HCT116 (cell line): ENCODE data around the gene LGR6. TPM values are rescaled to one million over a fixed set of nuclear protein-coding genes. Genes with fewer than 3 reads are reported as not detected.

Experiments
- ATAC-seq: fragments of 200-7000 bp; cut with Tn5 transposase; 2 replicates; pipeline ENCODE4 v1.9.1; 2020; ENCODE audit warnings: mild to moderate bottlenecking, moderate library complexity
- BruUV-seq: library from RNA; stranded (reverse); fragments of 400-500 nt; replicated peaks from 2 replicates; lab custom pipeline; 2021; lab: Mats Ljungman, UMichigan
- CTCF ChIA-PET: fragments of 300-600 bp; sonication (Branson Sonifier 250); formaldehyde crosslinking; loops from one replicate; lab custom pipeline; 2021; ENCODE audit warnings: antibody characterized with exemption; lab: Charles Lee
- POLR2A ChIA-PET: fragments of 300-600, 350-600 bp; sonication (Branson Sonifier 250); formaldehyde crosslinking; loops from one replicate; lab custom pipeline; 2021; ENCODE audit warnings: antibody characterized with exemption; lab: Charles Lee
- RAD21 ChIA-PET, 2 experiments: fragments of 300-600 bp; sonication (Branson Sonifier 250); formaldehyde crosslinking; loops; one replicate each; lab custom pipeline; 2023; ENCODE audit warnings: low total read pairs in 2 of 2; ENCODE audit not compliant: uncharacterized antibody in 2 of 2, unreplicated experiment in 2 of 2, low non-redundant PET in 1 of 2; lab: Charles Lee
- DNase-seq: peaks from one replicate; pipeline ENCODE4 v3.0.0-alpha.2; 2010; ENCODE audit warnings: low read depth, low spot score
- H2AFZ ChIP-seq: fragments of 200-600 bp; shearing (Covaris generic), sonication (generic); 2 replicates; pipeline ENCODE4 v1.6.1; 2017; ENCODE audit warnings: low read depth, mixed run types, mixed read lengths, antibody characterized with exemption, low read length; ENCODE audit not compliant: poor library complexity, severe bottlenecking
- H3K27ac ChIP-seq: 2 replicates; pipeline ENCODE4 v1.5.1; 2012; ENCODE audit warnings: low read depth, low read length
- H3K27me3 ChIP-seq: fragments of 200-600 bp; sonication (generic); 2 replicates; pipeline ENCODE4 v1.6.1; 2016; ENCODE audit warnings: mixed run types, low read length, mixed read lengths; ENCODE audit not compliant: insufficient read depth
- H3K36me3 ChIP-seq, 2 experiments: fragments of 200-500 bp in 1 of 2; fragments of 200-600 bp in 1 of 2; sonication (Bioruptor generic) in 1 of 2; sonication (generic) in 1 of 2; 2 replicates each; pipeline versions ENCODE4 v1.5.1 to v1.6.1; 2014 to 2016; ENCODE audit warnings: low read length in 2 of 2, inconsistent platforms in 1 of 2, mixed read lengths in 1 of 2, mixed run types in 1 of 2; ENCODE audit not compliant: insufficient read depth in 2 of 2, control insufficient read depth in 1 of 2
- H3K4me1 ChIP-seq, 2 experiments: fragments of 200-600 bp in 1 of 2; sonication (generic) in 1 of 2; 2 replicates each; pipeline versions ENCODE4 v1.5.1 to v1.6.1; 2012 to 2017; ENCODE audit warnings: low read length in 2 of 2, inconsistent platforms in 1 of 2, mild to moderate bottlenecking in 1 of 2, mixed read lengths in 1 of 2, mixed run types in 1 of 2, moderate library complexity in 1 of 2; ENCODE audit not compliant: insufficient read depth in 2 of 2, control insufficient read depth in 1 of 2
- H3K4me2 ChIP-seq: fragments of 200-600 bp; sonication (generic); 2 replicates; pipeline ENCODE4 v1.6.1; 2017; ENCODE audit warnings: mixed run types, low read length, mixed read lengths
- H3K4me3 ChIP-seq, 2 experiments: fragments of 200-600 bp in 1 of 2; sonication (generic) in 1 of 2; replicated peaks in 1 of 2; 2 replicates each; pipeline ENCODE4 v1.5.1; 2011 to 2016; ENCODE audit warnings: low read length in 2 of 2, control low read depth in 1 of 2, low read depth in 1 of 2, mild to moderate bottlenecking in 1 of 2, mixed read lengths in 1 of 2, mixed run types in 1 of 2
- H3K79me2 ChIP-seq: fragments of 200-600 bp; sonication (generic); 2 replicates; pipeline ENCODE4 v1.6.1; 2017; ENCODE audit warnings: mild to moderate bottlenecking, mixed run types, low read length, moderate library complexity, mixed read lengths; ENCODE audit not compliant: insufficient read depth
- H3K9ac ChIP-seq: fragments of 200-600 bp; sonication (generic); 2 replicates; pipeline ENCODE4 v1.6.1; 2016; ENCODE audit warnings: low read length, mixed read lengths
- H3K9me2 ChIP-seq: fragments of 200-600 bp; sonication (generic), shearing (Covaris generic); 2 replicates; pipeline ENCODE4 v1.6.1; 2017; ENCODE audit warnings: mixed run types, mild to moderate bottlenecking, moderate library complexity; ENCODE audit not compliant: insufficient read depth
- H3K9me3 ChIP-seq, 2 experiments: fragments of 200-500 bp in 1 of 2; fragments of 200-600 bp in 1 of 2; sonication (Bioruptor generic) in 1 of 2; sonication (generic) in 1 of 2; 2 replicates each; pipeline ENCODE4 v1.6.1; 2014 to 2017; ENCODE audit warnings: low read length in 2 of 2, mixed read lengths in 2 of 2, inconsistent platforms in 1 of 2, low read depth in 1 of 2, mild to moderate bottlenecking in 1 of 2, mixed run types in 1 of 2, moderate library complexity in 1 of 2; ENCODE audit not compliant: control insufficient read depth in 1 of 2, insufficient read depth in 1 of 2
- H4K20me1 ChIP-seq: fragments of 200-600 bp; sonication (generic), shearing (Covaris generic); 2 replicates; pipeline ENCODE4 v1.6.1; 2017; ENCODE audit warnings: mixed run types, mild to moderate bottlenecking, moderate library complexity; ENCODE audit not compliant: insufficient read depth
- ATF3 ChIP-seq: IDR thresholded peaks from 2 replicates; pipeline ENCODE4 v1.6.1; 2012
- CBX3 ChIP-seq: IDR thresholded peaks from 2 replicates; pipeline ENCODE4 v1.6.1; 2012; ENCODE audit warnings: low read depth
- CTCF ChIP-seq, 3 experiments: fragments of 200-600 bp in 1 of 3; sonication (generic) in 1 of 3; IDR thresholded peaks in 2 of 3; conservative IDR thresholded peaks in 1 of 3; 2 replicates each; pipeline ENCODE4 v1.5.1; 2012 to 2017; ENCODE audit warnings: low read depth in 2 of 3, low read length in 2 of 3, antibody characterized with exemption in 1 of 3, borderline replicate concordance in 1 of 3, control low read depth in 1 of 3, mild to moderate bottlenecking in 1 of 3, mixed read lengths in 1 of 3, mixed run types in 1 of 3, moderate library complexity in 1 of 3; ENCODE audit not compliant: insufficient read depth in 1 of 3
- EGR1 ChIP-seq: IDR thresholded peaks from 2 replicates; pipeline ENCODE4 v1.6.1; 2012; ENCODE audit warnings: low read depth
- ELF1 ChIP-seq: IDR thresholded peaks from 2 replicates; pipeline ENCODE4 v1.6.1; 2012; ENCODE audit warnings: low read depth, borderline replicate concordance
- EZH2 ChIP-seq: fragments of 200-600 bp; sonication (generic); IDR thresholded peaks from 2 replicates; pipeline ENCODE4 v1.6.1; 2017; ENCODE audit warnings: antibody characterized with exemption, mixed run types
- EZH2phosphoT487 ChIP-seq: fragments of 200-600 bp; IDR thresholded peaks from 2 replicates; pipeline ENCODE4 v1.6.1; 2018; ENCODE audit warnings: antibody characterized with exemption, borderline replicate concordance
- FOSL1 ChIP-seq: IDR thresholded peaks from 2 replicates; pipeline ENCODE4 v1.6.1; 2012; ENCODE audit warnings: low read depth
- POLR2AphosphoS5 ChIP-seq: IDR thresholded peaks from 2 replicates; pipeline ENCODE4 v1.6.1; 2011; ENCODE audit warnings: mild to moderate bottlenecking, low read depth, low read length, moderate library complexity
- RAD21 ChIP-seq: IDR thresholded peaks from 2 replicates; pipeline ENCODE4 v1.6.1; 2012; ENCODE audit warnings: low read depth, mild to moderate bottlenecking
- SIN3A ChIP-seq: IDR thresholded peaks from 2 replicates; pipeline ENCODE4 v1.6.1; 2012; ENCODE audit warnings: low read depth
- SP1 ChIP-seq: IDR thresholded peaks from 2 replicates; pipeline ENCODE4 v1.6.1; 2012; ENCODE audit warnings: low read depth
- SRF ChIP-seq: IDR thresholded peaks from 2 replicates; pipeline ENCODE4 v1.6.1; 2012; ENCODE audit warnings: low read depth
- YY1 ChIP-seq: IDR thresholded peaks from 2 replicates; pipeline ENCODE4 v1.6.1; 2011; ENCODE audit warnings: low read length, low read depth, moderate library complexity, mild to moderate bottlenecking; ENCODE audit not compliant: insufficient replicate concordance; ENCODE audit errors: extremely low read depth
- ZFX ChIP-seq: fragments of 450-650 bp; IDR thresholded peaks from 2 replicates; pipeline ENCODE4 v1.6.1; 2017
- ZNF274 ChIP-seq: fragments of 200-500 bp; sonication (Bioruptor generic); IDR thresholded peaks from 2 replicates; pipeline ENCODE4 v1.6.1; 2014; ENCODE audit warnings: mild to moderate bottlenecking, low read depth, low read length, inconsistent platforms
- intact Hi-C: fragments of 100-400 bp; cut with micrococcal nuclease; formaldehyde crosslinking; loops from 2 replicates; pipeline ENCODE4 v1.10.0; 2022
- total RNA-seq: library from RNA; stranded (reverse); gene quantifications from one replicate; pipeline ENCODE4 v1.2.1, GENCODE V29; 2021; ENCODE audit not compliant: unreplicated experiment
- TF ChIP-seq, protein P1 (sequence below): IDR thresholded peaks from 2 replicates; pipeline ENCODE4 v1.6.1; 2011; ENCODE audit warnings: mild to moderate bottlenecking, low read length, moderate library complexity; ENCODE audit not compliant: insufficient replicate concordance; ENCODE audit errors: extremely low read depth
- TF ChIP-seq, protein P2 (sequence below): IDR thresholded peaks from 2 replicates; pipeline ENCODE4 v1.6.1; 2012
- TF ChIP-seq, protein P3 (sequence below): IDR thresholded peaks from 2 replicates; pipeline ENCODE4 v1.6.1; 2012; ENCODE audit warnings: low read depth

The LGR6 gene
- total RNA-seq, 1 experiment from 2014 or later: 0.20 TPM

- H3K9ac ChIP-seq: no peak overlapping the region
- H3K9me2 ChIP-seq: no peaks in the 10 kb centered on the region
- H4K20me1 ChIP-seq: no peaks in the 10 kb centered on the region
- H3K27me3 ChIP-seq: no peaks in the 10 kb centered on the region
- H3K4me1 ChIP-seq: peaks cover 10% of the 10 kb centered on the region in 2 experiments; a peak in 3 of 4 replicates
- H3K9me3 ChIP-seq: no peaks in the 10 kb centered on the region
- intact Hi-C loops: no loop called here
- ChIA-PET POLR2A (no interaction called here), RAD21 (no interaction called here), CTCF (interaction anchor here (2.8 kb wide), 1 partner anchor 8 kb away, joined by 9 read pairs; no protein-coding TSS in a partner anchor)
- DNase-seq (no peak), ATAC-seq (no peak)
- H3K36me3 ChIP-seq: no peaks in the 10 kb centered on the region
- no peak overlapping the region for H3K27ac ChIP-seq
- H3K79me2 ChIP-seq: no peaks in the 10 kb centered on the region
- H3K4me2 ChIP-seq: no peak overlapping the region
- no peak overlapping the region for H3K4me3 ChIP-seq
- no peak overlapping the region for H2AFZ ChIP-seq
- no TSS peak for BruUV-seq
- no peak for TF ChIP-seq ELF1
- TF ChIP-seq, protein P1, sequence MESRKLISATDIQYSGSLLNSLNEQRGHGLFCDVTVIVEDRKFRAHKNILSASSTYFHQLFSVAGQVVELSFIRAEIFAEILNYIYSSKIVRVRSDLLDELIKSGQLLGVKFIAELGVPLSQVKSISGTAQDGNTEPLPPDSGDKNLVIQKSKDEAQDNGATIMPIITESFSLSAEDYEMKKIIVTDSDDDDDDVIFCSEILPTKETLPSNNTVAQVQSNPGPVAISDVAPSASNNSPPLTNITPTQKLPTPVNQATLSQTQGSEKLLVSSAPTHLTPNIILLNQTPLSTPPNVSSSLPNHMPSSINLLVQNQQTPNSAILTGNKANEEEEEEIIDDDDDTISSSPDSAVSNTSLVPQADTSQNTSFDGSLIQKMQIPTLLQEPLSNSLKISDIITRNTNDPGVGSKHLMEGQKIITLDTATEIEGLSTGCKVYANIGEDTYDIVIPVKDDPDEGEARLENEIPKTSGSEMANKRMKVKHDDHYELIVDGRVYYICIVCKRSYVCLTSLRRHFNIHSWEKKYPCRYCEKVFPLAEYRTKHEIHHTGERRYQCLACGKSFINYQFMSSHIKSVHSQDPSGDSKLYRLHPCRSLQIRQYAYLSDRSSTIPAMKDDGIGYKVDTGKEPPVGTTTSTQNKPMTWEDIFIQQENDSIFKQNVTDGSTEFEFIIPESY: no peak
- TF ChIP-seq EGR1: no peak
- TF ChIP-seq, protein P2, sequence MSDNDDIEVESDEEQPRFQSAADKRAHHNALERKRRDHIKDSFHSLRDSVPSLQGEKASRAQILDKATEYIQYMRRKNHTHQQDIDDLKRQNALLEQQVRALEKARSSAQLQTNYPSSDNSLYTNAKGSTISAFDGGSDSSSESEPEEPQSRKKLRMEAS: no peak
- no peak for TF ChIP-seq RAD21
- TF ChIP-seq YY1: no peak
- no peak for TF ChIP-seq FOSL1
- no peak for TF ChIP-seq SRF
- TF ChIP-seq CTCF (IDR thresholded peaks at IDR 0.05 in 2 of 3, conservative IDR thresholded peaks at IDR 0.05 in 1 of 3; ENCODE audit: borderline replicate concordance in 1 of 3, insufficient read depth in 1 of 3, low read depth in 2 of 3, low read length in 2 of 3): no peak
- TF ChIP-seq SP1: no peak
- TF ChIP-seq, protein P3, sequence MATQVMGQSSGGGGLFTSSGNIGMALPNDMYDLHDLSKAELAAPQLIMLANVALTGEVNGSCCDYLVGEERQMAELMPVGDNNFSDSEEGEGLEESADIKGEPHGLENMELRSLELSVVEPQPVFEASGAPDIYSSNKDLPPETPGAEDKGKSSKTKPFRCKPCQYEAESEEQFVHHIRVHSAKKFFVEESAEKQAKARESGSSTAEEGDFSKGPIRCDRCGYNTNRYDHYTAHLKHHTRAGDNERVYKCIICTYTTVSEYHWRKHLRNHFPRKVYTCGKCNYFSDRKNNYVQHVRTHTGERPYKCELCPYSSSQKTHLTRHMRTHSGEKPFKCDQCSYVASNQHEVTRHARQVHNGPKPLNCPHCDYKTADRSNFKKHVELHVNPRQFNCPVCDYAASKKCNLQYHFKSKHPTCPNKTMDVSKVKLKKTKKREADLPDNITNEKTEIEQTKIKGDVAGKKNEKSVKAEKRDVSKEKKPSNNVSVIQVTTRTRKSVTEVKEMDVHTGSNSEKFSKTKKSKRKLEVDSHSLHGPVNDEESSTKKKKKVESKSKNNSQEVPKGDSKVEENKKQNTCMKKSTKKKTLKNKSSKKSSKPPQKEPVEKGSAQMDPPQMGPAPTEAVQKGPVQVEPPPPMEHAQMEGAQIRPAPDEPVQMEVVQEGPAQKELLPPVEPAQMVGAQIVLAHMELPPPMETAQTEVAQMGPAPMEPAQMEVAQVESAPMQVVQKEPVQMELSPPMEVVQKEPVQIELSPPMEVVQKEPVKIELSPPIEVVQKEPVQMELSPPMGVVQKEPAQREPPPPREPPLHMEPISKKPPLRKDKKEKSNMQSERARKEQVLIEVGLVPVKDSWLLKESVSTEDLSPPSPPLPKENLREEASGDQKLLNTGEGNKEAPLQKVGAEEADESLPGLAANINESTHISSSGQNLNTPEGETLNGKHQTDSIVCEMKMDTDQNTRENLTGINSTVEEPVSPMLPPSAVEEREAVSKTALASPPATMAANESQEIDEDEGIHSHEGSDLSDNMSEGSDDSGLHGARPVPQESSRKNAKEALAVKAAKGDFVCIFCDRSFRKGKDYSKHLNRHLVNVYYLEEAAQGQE: no peak
- TF ChIP-seq EZH2phosphoT487: no peak
- TF ChIP-seq SIN3A: no peak
- TF ChIP-seq POLR2AphosphoS5: no peak
- no peak for TF ChIP-seq ATF3
- no peak for TF ChIP-seq ZFX
- no peak for TF ChIP-seq CBX3
- TF ChIP-seq EZH2: no peak
- no peak for TF ChIP-seq ZNF274
Measured at GRCh38 chr1:202162418-202163280, 30.9 kb upstream of the LGR6 start.
